HG03442 (cell line): ENCODE data around the gene LANCL3.
"Not testable (repeated sequence)": the region's sequence is repeated elsewhere in the genome, so short reads cannot be mapped to it uniquely, and the experiment has no call there.

Experiments used
- ATAC-seq: cut with Tn5 transposase; IDR thresholded peaks from one replicate; pipeline ENCODE4 v1.9.1; 2021; ENCODE audit warnings: mild to moderate bottlenecking, moderate library complexity; ENCODE audit not compliant: unreplicated experiment

LANCL3 gene

GRCh38 chrX:37609727-37610126, 38.3 kb downstream of the LANCL3 start:
- no peak for ATAC-seq

GRCh38 chrX:37613933-37614332, 42.5 kb downstream of the LANCL3 start:
- ATAC-seq, result no peak

GRCh38 chrX:37627602-37628001, 56.1 kb downstream of the LANCL3 start:
- no peak for ATAC-seq

DNA sequence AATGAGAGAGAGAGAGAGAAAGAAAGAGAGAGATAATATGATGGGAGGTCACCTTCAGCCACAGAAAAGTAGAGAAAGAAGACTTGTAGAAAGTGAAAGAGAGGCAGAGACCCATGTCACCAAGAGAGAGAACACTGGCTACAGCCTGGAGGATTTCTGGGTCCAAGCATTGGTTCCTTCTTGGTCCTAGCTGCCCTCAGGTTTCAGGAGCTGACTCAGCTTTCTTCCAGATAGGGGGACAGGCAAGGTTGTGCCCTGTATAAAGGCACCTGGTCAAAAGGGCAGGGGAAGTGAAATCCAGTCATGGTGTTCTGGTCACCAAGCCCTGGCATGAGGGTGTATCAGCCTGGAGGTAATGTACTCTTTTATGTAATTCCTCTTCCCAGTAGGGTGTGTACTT, 66.6 kb downstream of the LANCL3 start:
- ATAC-seq, result no peak

- no peak for ATAC-seq
Observed at GRCh38 chrX:37640142-37640541, 68.7 kb downstream of the LANCL3 start.

GRCh38 chrX:37641859-37642258, 70.4 kb downstream of the LANCL3 start:
- ATAC-seq, result no peak

DNA sequence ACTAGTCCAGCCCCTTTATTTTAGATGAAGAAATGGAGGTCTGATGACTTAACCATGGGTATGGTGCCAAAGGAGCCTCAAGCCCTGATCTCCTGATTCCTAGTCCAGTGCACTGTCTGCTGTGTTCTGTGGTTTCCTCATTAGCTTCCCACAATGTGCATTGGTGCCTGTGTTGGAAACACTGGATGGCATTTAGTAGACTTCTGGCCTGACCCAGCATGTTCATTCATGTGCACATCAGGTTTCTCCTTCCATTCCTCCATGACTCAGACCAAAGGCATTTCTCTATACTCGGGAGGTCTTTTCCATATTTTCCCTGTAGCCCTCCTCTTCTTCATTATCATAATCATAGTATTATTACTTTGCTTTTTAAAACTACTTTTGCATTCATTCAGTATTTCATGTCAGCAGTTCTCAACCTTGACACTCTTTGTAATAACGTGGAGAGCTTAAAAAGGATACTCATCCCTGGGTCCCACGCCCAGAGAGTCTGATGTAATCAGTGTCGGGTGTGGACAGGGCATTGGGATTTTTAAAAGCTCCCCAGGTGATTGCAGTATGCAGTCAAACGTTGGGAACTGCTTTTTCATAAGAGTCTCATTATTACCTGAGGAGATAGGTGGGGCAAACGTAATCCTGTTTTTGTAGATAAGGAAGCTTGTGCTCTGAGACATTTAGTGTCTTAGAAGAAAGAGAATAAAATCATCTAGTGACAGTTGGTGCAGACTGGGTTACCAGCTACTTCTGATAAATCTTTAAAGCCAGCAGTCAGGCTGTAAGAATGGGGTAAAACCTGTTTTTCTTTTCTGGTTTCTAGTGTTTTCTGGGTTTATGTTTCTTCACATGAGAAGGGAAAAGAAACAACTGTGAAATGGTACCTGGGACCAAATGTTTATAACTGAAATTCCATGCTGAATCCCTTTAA, 73.2 kb downstream of the LANCL3 start:
- ATAC-seq, result no peak

GRCh38 chrX:37646254-37646653, 74.8 kb downstream of the LANCL3 start:
- ATAC-seq, result no peak

DNA sequence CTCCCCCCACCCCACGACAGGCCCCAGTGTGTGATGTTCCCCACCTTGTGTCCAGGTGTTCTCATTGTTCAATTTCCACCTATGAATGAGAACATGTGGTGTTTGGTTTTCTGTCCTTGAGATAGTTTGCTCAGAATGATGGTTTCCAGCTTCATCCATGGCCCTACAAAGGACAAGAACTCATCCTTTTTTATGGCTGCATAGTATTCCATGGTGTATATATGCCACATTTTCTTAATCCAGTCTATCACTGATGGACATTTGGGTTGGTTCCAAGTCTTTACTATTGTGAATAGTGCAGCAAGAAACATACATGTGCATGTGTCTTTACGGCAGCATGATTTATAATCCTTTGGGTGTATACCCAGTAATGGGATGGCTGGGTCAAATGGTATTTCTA, 79.4 kb downstream of the LANCL3 start:
- ATAC-seq, result not testable (repeated sequence)

DNA sequence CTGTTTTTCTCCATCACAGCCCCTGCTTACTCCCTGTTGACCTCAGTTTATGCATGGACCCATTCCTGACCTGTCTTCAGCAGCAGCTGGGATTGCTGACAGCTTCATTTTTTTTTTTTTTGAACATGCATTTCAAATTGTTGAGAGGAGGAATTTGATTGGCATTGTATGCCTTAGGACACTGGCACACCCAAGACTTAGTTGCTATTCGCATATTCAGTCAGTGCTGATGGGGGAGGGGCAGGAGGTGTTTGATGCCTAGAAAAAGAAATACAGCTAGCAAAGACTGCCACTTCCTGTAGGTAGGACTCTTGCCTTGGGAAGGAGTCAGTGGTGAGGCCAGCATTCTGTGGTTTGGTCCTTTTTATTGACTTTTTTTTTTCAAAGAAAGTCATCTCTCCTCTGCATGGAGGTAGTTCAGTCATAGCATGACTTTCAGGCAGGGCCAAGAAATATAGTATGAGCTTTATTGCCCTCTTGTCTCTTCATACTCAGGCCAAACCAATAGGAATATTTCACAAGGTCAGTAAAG, 80.5 kb downstream of the LANCL3 start:
- no peak for ATAC-seq

GRCh38 chrX:37652589-37653231, 81.2 kb downstream of the LANCL3 start:
- no peak for ATAC-seq

DNA sequence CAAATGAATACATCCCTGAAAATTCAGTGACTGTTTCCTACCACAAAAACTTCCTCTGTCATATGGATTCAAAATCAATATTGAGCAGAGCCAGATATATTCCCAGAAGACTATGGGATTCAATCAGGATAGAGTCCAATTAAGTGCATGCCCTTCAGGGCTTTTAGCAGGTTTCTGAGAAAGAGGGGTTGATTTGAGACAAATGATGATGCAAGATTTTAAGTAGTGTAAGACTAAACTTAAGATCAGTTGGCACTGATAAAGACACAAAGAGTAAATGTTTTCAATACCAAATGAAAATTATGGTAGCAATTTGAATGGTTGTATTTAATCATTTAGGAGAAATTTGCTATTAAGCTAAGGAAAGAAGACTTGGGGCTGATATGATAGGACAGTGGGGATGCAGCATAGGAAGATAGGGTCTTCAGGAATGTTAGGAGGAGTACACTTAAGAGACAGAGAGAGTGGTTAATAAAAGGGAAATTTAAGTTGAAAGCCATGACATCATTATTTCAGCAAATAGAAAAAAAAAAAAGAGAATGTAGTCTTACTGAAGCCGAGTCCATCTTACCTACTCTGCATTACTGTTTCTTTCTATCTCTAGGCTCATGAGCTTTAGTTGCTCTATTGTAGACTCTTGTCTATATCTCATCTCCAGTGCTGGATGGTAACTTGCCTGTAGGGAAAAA, 82.1 kb downstream of the LANCL3 start:
- no peak for ATAC-seq

DNA sequence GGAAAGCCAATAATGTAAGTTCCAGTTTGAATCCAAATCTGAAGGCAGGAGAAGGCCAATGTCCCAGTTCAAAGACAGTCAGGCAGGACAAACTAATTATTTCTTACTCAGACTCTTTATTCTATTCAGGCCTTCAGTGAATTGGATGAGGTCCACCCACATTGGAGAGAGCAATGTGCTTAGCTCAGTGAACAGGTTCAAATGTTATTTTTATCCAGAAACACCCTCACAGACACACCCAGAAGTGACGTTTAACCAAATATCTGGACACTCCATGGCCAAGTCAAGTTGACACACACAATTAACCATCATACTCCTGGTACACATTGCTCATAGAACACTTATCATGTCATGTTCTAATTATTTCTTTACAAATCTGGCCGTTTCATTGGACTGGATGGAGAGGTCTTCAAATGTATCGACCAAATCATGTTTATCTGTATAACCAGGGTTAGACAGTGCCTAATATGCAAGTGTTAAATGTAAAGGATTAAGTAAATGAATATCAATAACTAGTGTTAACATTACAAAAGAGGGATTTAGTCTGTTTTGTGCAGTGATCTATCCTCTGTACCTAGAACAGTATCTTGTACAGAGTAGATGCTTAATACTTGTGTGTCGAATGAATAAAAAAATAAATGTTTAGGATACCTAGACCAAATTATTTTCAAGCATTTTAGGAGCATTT, 87.0 kb downstream of the LANCL3 start:
- no peak for ATAC-seq

DNA sequence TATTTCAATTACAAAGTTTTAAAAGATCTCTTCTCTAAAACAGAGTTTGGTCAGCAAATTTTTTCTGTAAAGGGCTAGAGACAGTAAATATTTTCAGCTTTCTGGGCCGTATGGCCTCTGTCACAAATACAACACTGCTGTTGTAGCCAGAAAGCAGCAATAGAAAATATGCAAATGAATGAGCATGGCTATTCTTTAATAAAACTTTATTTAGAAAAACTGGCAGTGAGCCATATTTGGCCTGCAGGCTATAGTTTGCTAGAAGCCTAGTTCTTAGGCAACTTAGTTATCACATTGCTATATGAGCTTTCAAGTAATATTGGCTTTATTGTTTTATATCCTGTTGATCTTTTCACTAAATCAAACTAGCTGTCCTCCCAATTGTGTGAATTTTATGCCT, 87.6 kb downstream of the LANCL3 start:
- no peak for ATAC-seq

GRCh38 chrX:37662181-37662580, 90.7 kb downstream of the LANCL3 start:
- no peak for ATAC-seq

GRCh38 chrX:37666516-37666915, 95.1 kb downstream of the LANCL3 start:
- ATAC-seq, result no peak

- ATAC-seq, result no peak
Observed at GRCh38 chrX:37667141-37667540, 95.7 kb downstream of the LANCL3 start.

- ATAC-seq, result no peak
Observed at GRCh38 chrX:37672563-37672962, 101.1 kb downstream of the LANCL3 start.

DNA sequence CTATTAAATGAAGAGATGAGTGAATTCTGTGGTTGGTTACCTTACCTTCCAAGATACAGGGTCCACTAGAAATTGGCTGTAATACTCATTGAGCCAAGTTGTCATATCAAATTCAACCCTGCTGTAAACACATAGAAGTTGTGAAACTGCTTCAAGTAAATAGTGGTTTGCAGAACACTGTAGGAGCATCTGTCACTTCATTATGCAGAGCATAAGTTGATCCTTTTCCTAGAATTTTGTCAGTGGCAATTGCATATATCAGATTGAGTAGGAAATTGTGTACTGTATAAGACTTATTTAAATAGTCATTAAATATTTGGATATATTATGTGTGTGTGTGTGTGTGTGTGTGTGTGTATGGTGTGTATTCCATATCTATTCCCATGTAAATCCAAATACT, 105.3 kb downstream of the LANCL3 start:
- ATAC-seq, result no peak

DNA sequence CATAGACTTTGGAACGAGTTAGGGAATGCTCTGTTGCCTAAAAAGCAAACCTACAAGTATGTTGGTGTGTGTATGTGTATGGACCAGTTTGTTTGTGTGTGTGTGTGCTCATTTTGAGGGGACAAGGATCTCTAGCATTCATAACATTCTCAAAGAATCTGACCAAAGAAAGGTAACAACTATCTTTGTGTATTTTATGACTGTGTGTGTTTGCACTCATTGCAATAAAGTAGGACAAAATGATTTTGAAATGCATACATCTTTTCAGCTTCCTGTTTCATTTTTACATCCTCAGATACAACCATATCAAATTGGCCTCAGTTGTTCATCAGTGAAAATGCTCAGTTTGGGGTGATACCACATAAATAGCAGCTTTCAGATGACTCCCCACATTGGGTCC, 105.8 kb downstream of the LANCL3 start:
- no peak for ATAC-seq

DNA sequence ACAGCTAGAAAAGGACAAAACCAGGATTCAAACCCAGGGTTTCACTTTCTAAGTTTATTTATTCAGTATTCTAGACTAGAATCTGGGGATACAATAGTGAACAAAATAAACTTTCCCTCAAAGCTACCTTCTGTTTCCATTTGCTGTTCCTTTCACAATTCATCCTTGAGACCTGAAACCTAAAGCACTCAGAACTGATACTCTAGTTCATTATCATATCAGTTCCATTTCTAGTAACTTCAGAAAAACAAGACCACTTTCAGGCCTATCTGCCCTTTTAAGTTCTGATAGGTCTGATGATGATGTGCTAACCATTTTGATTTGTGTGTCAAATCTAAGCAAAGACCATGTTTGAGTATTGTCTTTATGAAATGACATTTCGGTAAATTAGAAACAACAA, 106.3 kb downstream of the LANCL3 start:
- no peak for ATAC-seq
